Dedifferentiated amniotic fluid mesenchymal stem cell (primary cell): ENCODE data around the gene SAMSN1.

Experiments
- DNase-seq: peaks from one replicate; pipeline ENCODE4 v3.0.0-alpha.2; 2016; ENCODE audit errors: extremely low spot score

SAMSN1 gene

DNA sequence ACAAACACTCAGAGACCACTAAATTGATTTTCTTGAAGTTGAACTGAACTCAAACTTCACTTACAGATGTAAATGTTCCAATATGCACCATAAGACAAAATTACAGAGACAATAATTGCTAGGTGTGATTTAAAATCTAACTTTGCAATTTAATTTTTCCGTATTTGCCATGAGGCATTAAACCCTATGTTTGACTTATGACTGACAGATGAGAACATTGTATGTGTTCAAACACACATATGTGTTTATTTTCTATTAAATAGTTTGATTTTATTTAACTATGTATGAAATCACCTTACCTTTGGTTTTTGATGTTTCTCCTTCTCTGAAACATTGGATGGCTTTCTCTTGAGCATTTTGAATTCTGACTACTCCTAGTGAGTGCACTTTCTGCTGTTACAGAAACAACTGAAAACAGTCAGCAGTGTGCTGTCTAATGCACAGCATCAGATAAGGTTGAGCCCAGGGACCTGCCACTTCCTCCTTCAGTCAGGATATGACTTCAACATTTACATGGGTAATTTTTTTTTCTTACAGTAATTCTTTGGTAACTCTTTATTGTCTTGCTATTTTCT is at the start of gene SAMSN1:
TSS of gene SAMSN1 (minus strand) at position 410 of the 575 bp plus-strand sequence. CDS start at position 356, 54 bp downstream.
- DNase-seq = no peak

- DNase-seq = no peak
These were observed 49.3 kb upstream of the SAMSN1 start for GRCh38 chr21:14595449-14595848.

DNA sequence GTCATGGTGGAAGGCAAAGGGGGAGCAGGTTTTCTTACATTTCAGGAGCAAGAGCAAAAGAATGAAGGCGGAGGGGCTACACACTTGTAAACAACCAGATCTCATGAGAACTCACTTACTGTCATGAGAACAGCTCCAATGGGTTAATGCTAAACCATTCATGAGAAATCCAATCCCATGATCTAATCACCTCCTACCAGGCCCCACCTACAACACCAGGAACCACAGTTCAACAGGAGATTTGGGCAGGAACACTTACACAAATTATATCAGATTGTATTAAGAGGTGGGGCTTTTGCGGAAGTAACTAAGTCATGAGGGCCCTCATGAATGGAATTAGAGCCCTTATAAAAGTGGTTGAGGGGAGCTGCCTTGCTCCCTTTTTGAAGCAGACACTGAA is 48.9 kb upstream of the SAMSN1 start:
- no peak for DNase-seq

DNA sequence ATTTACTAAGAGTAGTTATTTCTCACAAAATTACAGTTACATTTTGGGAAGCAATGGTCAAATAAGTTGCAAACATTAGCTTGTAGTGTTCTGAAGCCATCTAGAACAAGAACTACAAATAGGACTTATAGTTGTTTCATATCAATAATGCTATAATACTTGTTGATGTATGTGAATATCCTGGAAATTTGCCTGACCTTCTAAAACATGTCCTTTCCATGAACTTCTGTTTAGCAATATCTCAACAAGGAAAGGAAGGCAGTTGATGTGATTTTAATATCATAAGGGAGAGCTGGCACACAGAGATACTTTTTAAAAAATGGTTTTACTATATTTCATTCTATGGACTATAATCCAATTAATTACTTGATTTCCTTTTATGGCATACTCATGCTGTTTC is 47.1 kb upstream of the SAMSN1 start:
- DNase-seq = no peak

DNA sequence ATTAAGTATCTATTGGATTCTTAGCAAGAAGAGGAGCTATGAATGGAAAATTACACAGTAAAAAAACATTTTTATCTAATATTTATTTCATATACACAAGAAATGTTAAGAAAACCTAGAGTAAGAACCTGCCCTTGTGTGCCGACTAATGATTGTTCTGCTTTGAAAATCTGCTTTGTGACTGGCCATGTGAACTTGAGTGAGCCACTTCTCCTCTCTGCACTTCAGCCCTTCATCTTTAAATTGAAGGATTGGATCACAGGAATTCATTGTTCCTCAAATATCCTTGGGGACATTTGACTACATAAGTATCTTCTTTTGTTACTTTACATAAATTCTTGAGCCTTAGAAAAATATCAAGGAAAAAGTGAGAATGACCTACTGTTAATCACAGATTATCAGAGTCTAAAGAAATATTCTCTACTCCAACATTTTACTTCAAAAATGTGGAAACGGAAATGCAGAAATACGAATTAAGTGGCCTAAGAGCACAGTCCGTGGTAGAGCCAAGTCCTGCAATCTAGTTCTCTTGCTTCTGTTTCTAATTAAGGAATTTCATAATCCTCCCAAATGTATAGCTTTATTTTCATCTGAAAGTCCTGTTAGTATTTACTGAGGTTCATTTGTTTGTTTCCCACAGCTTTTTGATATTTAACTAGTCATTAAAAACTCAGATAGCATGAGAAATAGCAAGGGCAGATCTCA is 46.3 kb upstream of the SAMSN1 start:
- DNase-seq = no peak

DNA sequence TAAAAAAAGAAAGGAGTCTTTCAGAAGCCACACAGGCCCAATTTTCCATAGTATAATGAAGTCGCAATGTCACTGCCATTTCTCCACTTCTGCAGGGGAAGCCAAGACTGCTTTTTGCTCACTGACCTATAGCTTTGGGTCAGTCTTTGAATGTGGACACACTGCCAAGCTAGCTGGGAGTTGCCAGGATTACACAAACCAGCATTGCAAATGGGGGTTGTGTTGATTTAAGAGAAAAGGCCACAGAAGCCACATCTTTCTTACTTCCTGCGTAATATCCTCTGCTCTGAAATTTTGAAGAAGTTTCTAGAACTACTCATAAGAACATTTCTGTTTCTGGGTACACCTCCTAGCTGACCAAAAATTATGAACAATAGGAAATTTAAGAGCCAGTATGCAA is 45.8 kb upstream of the SAMSN1 start:
- DNase-seq = no peak

- no peak for DNase-seq
These were observed 45.3 kb upstream of the SAMSN1 start for GRCh38 chr21:14591377-14591776.

- no peak for DNase-seq
These were observed 43.9 kb upstream of the SAMSN1 start for GRCh38 chr21:14589855-14590563.

DNA sequence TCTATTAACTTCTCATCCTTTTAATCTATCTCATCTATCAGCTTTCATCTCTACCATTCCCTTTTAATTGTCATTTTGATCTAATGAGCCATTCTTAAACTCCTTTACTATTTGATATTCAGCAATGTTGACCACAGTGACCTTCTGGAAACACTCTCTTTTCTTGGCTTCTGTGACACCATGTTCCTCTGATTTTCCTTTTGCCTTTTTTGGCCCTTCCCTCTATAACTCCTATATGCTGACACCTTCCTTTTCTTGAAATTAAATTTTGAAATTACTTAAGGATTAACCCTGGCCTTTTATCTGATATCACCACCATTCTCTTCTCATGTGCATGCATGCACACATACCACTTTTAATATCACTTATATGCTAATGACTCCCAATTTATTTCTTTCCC is 41.2 kb upstream of the SAMSN1 start:
- DNase-seq = no peak

- no peak for DNase-seq
These were observed 39.0 kb upstream of the SAMSN1 start for GRCh38 chr21:14585122-14585521.

- DNase-seq = no peak
These were observed 38.4 kb upstream of the SAMSN1 start for GRCh38 chr21:14584357-14585095.

- no peak for DNase-seq
These were observed 37.6 kb upstream of the SAMSN1 start for GRCh38 chr21:14583629-14584255.

- DNase-seq = no peak
These were observed 37.0 kb upstream of the SAMSN1 start for GRCh38 chr21:14582934-14583628.

DNA sequence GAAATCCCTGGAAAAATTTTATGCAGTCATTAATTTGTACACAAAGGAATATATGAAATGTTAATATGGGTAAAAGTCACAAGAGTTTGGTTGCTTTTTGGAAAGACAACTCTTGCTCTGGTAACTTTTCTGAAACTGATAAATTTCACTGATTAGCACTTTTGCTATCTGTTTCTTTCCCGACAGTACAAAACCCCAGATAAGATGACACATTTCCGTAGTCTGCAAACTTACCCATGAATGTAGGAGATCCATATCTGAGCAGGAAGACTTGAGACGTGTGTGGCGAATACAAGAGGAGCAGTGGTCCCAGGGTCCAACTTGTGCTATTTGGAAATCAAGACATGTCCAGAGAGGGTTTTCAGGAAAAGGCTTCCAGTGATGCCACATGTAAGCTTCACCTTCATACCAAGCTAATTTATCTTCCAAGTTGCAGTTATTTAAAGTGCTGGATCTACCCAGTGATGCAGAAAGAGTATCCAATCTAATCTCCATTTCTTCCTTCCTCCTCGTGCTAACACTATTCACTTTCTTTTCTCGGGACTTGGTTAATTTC is 35.9 kb upstream of the SAMSN1 start:
- DNase-seq = no peak

- no peak for DNase-seq
These were observed 27.1 kb upstream of the SAMSN1 start for GRCh38 chr21:14573244-14573643.

- DNase-seq = no peak
These were observed 26.2 kb upstream of the SAMSN1 start for GRCh38 chr21:14572204-14572780.

- no peak for DNase-seq
These were observed 23.8 kb upstream of the SAMSN1 start for GRCh38 chr21:14569868-14570267.

- no peak for DNase-seq
These were observed 23.0 kb upstream of the SAMSN1 start for GRCh38 chr21:14569026-14569621.

- DNase-seq = no peak
These were observed 21.5 kb upstream of the SAMSN1 start for GRCh38 chr21:14567331-14568279.
